ENCODE measurements around the gene MMADHC. TPM values are rescaled to one million over a fixed set of nuclear protein-coding genes. Genes with fewer than 3 reads are reported as not detected.

Gene MMADHC
- total RNA-seq, 1 experiment from 2014 or later, result 99.3 TPM

GRCh38 chr2:149603248-149603647 is 15.7 kb upstream of the MMADHC start:
- Histone ChIP-seq H3K27me3 (no peaks in the 10 kb centered on the region), H3K27ac (no peak overlapping the region), H3K4me3 (no peak overlapping the region), H3K36me3 (no peaks in the 10 kb centered on the region), H3K4me1 (no peaks in the 10 kb centered on the region), H3K9me3 (replicated peaks) (0 out of 2 replicates have a peak, but pooled peaks cover 3% of the 10 kb centered on the region)
- no peak for DNase-seq

- no peak for DNase-seq
- no peaks in the 10 kb centered on the region for H3K36me3 ChIP-seq
- H3K27ac ChIP-seq, result no peak overlapping the region
- H3K27me3 ChIP-seq, result no peaks in the 10 kb centered on the region
- H3K9me3 ChIP-seq (replicated peaks), result 0 out of 2 replicates have a peak, but pooled peaks cover 3% of the 10 kb centered on the region
- H3K4me1 ChIP-seq, result 0 out of 2 replicates have a peak, but pooled peaks cover 3% of the 10 kb centered on the region
- H3K4me3 ChIP-seq, result no peak overlapping the region
These were observed 13.7 kb upstream of the MMADHC start for GRCh38 chr2:149601141-149601796.

- 0 out of 2 replicates have a peak, but pooled peaks cover 7% of the 10 kb centered on the region for H3K4me1 ChIP-seq
- H3K9me3 ChIP-seq (replicated peaks), result no peaks in the 10 kb centered on the region
- no peaks in the 10 kb centered on the region for H3K36me3 ChIP-seq
- H3K4me3 ChIP-seq, result no peak overlapping the region
- DNase-seq, result peak; percentile 51 to 82
- no peaks in the 10 kb centered on the region for H3K27me3 ChIP-seq
- H3K27ac ChIP-seq, result no peak overlapping the region
These were observed 10.2 kb upstream of the MMADHC start for GRCh38 chr2:149597668-149598326.

GRCh38 chr2:149597050-149597667 is 9.6 kb upstream of the MMADHC start:
- no peak overlapping the region for H3K27ac ChIP-seq
- H3K4me3 ChIP-seq, result no peak overlapping the region
- no peak for DNase-seq
- no peaks in the 10 kb centered on the region for H3K27me3 ChIP-seq
- H3K36me3 ChIP-seq, result no peaks in the 10 kb centered on the region
- H3K4me1 ChIP-seq, result 0 out of 2 replicates have a peak, but pooled peaks cover 7% of the 10 kb centered on the region
- no peaks in the 10 kb centered on the region for H3K9me3 ChIP-seq (replicated peaks)

GRCh38 chr2:149596471-149596870 is 8.9 kb upstream of the MMADHC start:
- no peak for DNase-seq
- Histone ChIP-seq H3K27me3 (no peaks in the 10 kb centered on the region), H3K36me3 (no peaks in the 10 kb centered on the region), H3K4me3 (no peak overlapping the region), H3K9me3 (replicated peaks) (no peaks in the 10 kb centered on the region), H3K27ac (no peak overlapping the region), H3K4me1 (0 out of 2 replicates have a peak, but pooled peaks cover 7% of the 10 kb centered on the region)

GRCh38 chr2:149595056-149595963 is 7.7 kb upstream of the MMADHC start:
- Histone ChIP-seq H3K9me3 (replicated peaks) (no peaks in the 10 kb centered on the region), H3K36me3 (no peaks in the 10 kb centered on the region), H3K4me3 (no peak overlapping the region), H3K27me3 (no peaks in the 10 kb centered on the region), H3K27ac (no peak overlapping the region), H3K4me1 (0 out of 2 replicates have a peak, but pooled peaks cover 7% of the 10 kb centered on the region)
- no peak for DNase-seq

- DNase-seq, result no peak
- Histone ChIP-seq H3K36me3 (no peaks in the 10 kb centered on the region), H3K27me3 (no peaks in the 10 kb centered on the region), H3K4me1 (0 out of 2 replicates have a peak, but pooled peaks cover 7% of the 10 kb centered on the region), H3K27ac (no peak overlapping the region), H3K9me3 (replicated peaks) (no peaks in the 10 kb centered on the region), H3K4me3 (no peak overlapping the region)
These were observed 6.8 kb upstream of the MMADHC start for GRCh38 chr2:149594411-149594810.

- H3K36me3 ChIP-seq, result peaks cover 8% of the 10 kb centered on the region; the same call in 1 of the 2 replicates
- no peak for DNase-seq
- peaks cover 4% of the 10 kb centered on the region for H3K4me1 ChIP-seq
- H3K4me3 ChIP-seq, result peak overlapping the region; percentile 71
- H3K27ac ChIP-seq, result peak overlapping the region; percentile 89; the same call in 1 of the 2 replicates
- H3K27me3 ChIP-seq, result no peaks in the 10 kb centered on the region
- H3K9me3 ChIP-seq (replicated peaks), result no peaks in the 10 kb centered on the region
These were observed 444 bp upstream of the MMADHC start for GRCh38 chr2:149587950-149588487.

GRCh38 chr2:149586898-149587219 is 716 bp downstream of the MMADHC start:
- Histone ChIP-seq H3K4me3 (peak overlapping the region; percentile 71), H3K9me3 (replicated peaks) (no peaks in the 10 kb centered on the region), H3K27ac (peak overlapping the region; percentile 89), H3K4me1 (peaks cover 4% of the 10 kb centered on the region), H3K27me3 (no peaks in the 10 kb centered on the region), H3K36me3 (peaks cover 19% of the 10 kb centered on the region)
- no peak for DNase-seq

GRCh38 chr2:149586063-149586462 is 1.5 kb downstream of the MMADHC start:
- Histone ChIP-seq H3K27me3 (no peaks in the 10 kb centered on the region), H3K4me3 (peak overlapping the region; percentile 71), H3K27ac (no peak overlapping the region; the same call in 1 of the 2 replicates), H3K36me3 (peaks cover 27% of the 10 kb centered on the region), H3K9me3 (replicated peaks) (no peaks in the 10 kb centered on the region), H3K4me1 (peaks cover 4% of the 10 kb centered on the region)
- peak in 1 of 2 experiments; percentile 6 for DNase-seq

GRCh38 chr2:149585166-149585885 is 2.2 kb downstream of the MMADHC start:
- no peak for DNase-seq
- peaks cover 33% of the 10 kb centered on the region for H3K36me3 ChIP-seq
- H3K4me1 ChIP-seq, result peaks cover 4% of the 10 kb centered on the region
- no peak overlapping the region; the same call in 1 of the 2 replicates for H3K4me3 ChIP-seq
- no peak overlapping the region for H3K27ac ChIP-seq
- H3K9me3 ChIP-seq (replicated peaks), result no peaks in the 10 kb centered on the region
- no peaks in the 10 kb centered on the region for H3K27me3 ChIP-seq

GRCh38 chr2:149579972-149580882 is 7.3 kb downstream of the MMADHC start:
- H3K36me3 ChIP-seq, result peaks cover 75% of the 10 kb centered on the region
- no peak for DNase-seq
- no peaks in the 10 kb centered on the region for H3K9me3 ChIP-seq (replicated peaks)
- H3K4me1 ChIP-seq, result no peaks in the 10 kb centered on the region
- no peak overlapping the region for H3K27ac ChIP-seq
- H3K27me3 ChIP-seq, result no peaks in the 10 kb centered on the region
- H3K4me3 ChIP-seq, result no peak overlapping the region

GRCh38 chr2:149577269-149577668 is 10.3 kb downstream of the MMADHC start:
- DNase-seq, result no peak
- H3K36me3 ChIP-seq, result peaks cover 84% of the 10 kb centered on the region

More at GRCh38 chr2:149577269-149577668, 10.3 kb downstream of the MMADHC start:
- H3K9me3 ChIP-seq (replicated peaks), result no peaks in the 10 kb centered on the region
- no peak overlapping the region for H3K4me3 ChIP-seq
- no peaks in the 10 kb centered on the region for H3K4me1 ChIP-seq
- H3K27me3 ChIP-seq, result no peaks in the 10 kb centered on the region
- no peak overlapping the region for H3K27ac ChIP-seq
